IMR-90 (cell line): ENCODE results near the gene DYRK3. TPM values are rescaled to one million over a fixed set of nuclear protein-coding genes. Genes with fewer than 3 reads are reported as not detected.

ENCODE experiments used
- ATAC-seq: fragments of 200-7000 bp; cut with Tn5 transposase; 2 replicates; pipeline ENCODE4 v1.9.1; 2020; ENCODE audit warnings: low read depth, mild to moderate bottlenecking, moderate library complexity
- BruUV-seq: library from RNA; stranded (reverse); fragments of 400-500 nt; replicated peaks from 2 replicates; lab custom pipeline; 2021; lab: Mats Ljungman, UMichigan
- CTCF ChIA-PET: fragments of 300-600 bp; formaldehyde crosslinking; extraction: SDS; loops from one replicate; lab custom pipeline; 2021; ENCODE audit warnings: antibody characterized with exemption; lab: Yijun Ruan, JAX
- POLR2A ChIA-PET: fragments of 300-600 bp; sonication (Branson Sonifier 250); formaldehyde crosslinking; loops from one replicate; lab custom pipeline; 2022; ENCODE audit warnings: antibody characterized with exemption; ENCODE audit not compliant: unreplicated experiment; lab: Charles Lee
- DNase-seq: peaks from one replicate; pipeline ENCODE4 v3.0.0; 2013
- H2AFZ ChIP-seq: replicated peaks from 2 replicates; pipeline ENCODE3; 2013; ENCODE audit warnings: low read length, mild to moderate bottlenecking; ENCODE audit not compliant: poor library complexity
- H2AK5ac ChIP-seq: 2 replicates; pipeline ENCODE4 v1.6.1; 2013; ENCODE audit warnings: low read depth, low read length, inconsistent platforms
- H2AK9ac ChIP-seq: replicated peaks from 2 replicates; pipeline ENCODE3; 2013; ENCODE audit warnings: mild to moderate bottlenecking, low read depth, low read length, moderate library complexity; ENCODE audit not compliant: poor library complexity
- H2BK120ac ChIP-seq: 2 replicates; pipeline ENCODE4 v1.6.1; 2013; ENCODE audit warnings: low read depth, low read length, inconsistent platforms
- H2BK15ac ChIP-seq: 3 replicates; pipeline ENCODE4 v1.6.1; 2013; ENCODE audit warnings: low read depth, low read length, inconsistent platforms
- H2BK20ac ChIP-seq: 2 replicates; pipeline ENCODE4 v1.6.1; 2013; ENCODE audit warnings: low read depth, mild to moderate bottlenecking, inconsistent platforms, low read length, moderate library complexity
- H2BK5ac ChIP-seq: 2 replicates; pipeline ENCODE4 v1.6.1; 2013; ENCODE audit warnings: mild to moderate bottlenecking, low read depth, low read length, inconsistent platforms; ENCODE audit not compliant: poor library complexity, severe bottlenecking
- H3K14ac ChIP-seq: replicated peaks from 2 replicates; pipeline ENCODE4 v1.6.1; 2013; ENCODE audit warnings: low read depth, low read length, inconsistent platforms
- H3K18ac ChIP-seq: 2 replicates; pipeline ENCODE4 v1.6.1; 2013; ENCODE audit warnings: low read depth, low read length, control low read depth
- H3K23ac ChIP-seq: 2 replicates; pipeline ENCODE4 v1.6.1; 2013; ENCODE audit warnings: low read depth, low read length, inconsistent platforms
- H3K27ac ChIP-seq: 2 replicates; pipeline ENCODE4 v1.5.1; 2013; ENCODE audit warnings: mild to moderate bottlenecking, control low read depth, low read length; ENCODE audit not compliant: insufficient read depth
- H3K27me3 ChIP-seq: 2 replicates; pipeline ENCODE4 v1.6.1; 2013; ENCODE audit warnings: low read length; ENCODE audit not compliant: control insufficient read depth, insufficient read depth
- H3K36me3 ChIP-seq: 2 replicates; pipeline ENCODE4 v1.6.1; 2013; ENCODE audit warnings: low read length, mixed read lengths; ENCODE audit not compliant: control insufficient read depth, insufficient read depth
- H3K4ac ChIP-seq: 2 replicates; pipeline ENCODE4 v1.6.1; 2013; ENCODE audit warnings: low read depth, low read length, inconsistent platforms
- H3K4me1 ChIP-seq: 2 replicates; pipeline ENCODE4 v1.6.1; 2013; ENCODE audit warnings: low read length, mixed read lengths; ENCODE audit not compliant: control insufficient read depth, insufficient read depth
- H3K4me2 ChIP-seq: 2 replicates; pipeline ENCODE4 v1.6.1; 2013; ENCODE audit warnings: low read depth, mild to moderate bottlenecking, control low read depth, low read length, moderate library complexity
- H3K4me3 ChIP-seq: 2 replicates; pipeline ENCODE4 v1.5.1; 2013; ENCODE audit warnings: low read depth, mild to moderate bottlenecking, control low read depth, low read length, moderate library complexity; ENCODE audit not compliant: insufficient read depth
- H3K56ac ChIP-seq: 2 replicates; pipeline ENCODE4 v1.6.1; 2013; ENCODE audit warnings: low read length, inconsistent platforms; ENCODE audit not compliant: insufficient read depth; ENCODE audit errors: extremely low read depth
- H3K79me1 ChIP-seq, 2 experiments: 2 replicates each; pipeline ENCODE4 v1.6.1; 2013; ENCODE audit warnings: low read length in 2 of 2, inconsistent platforms in 1 of 2, low read depth in 1 of 2
- H3K9ac ChIP-seq: 2 replicates; pipeline ENCODE4 v1.6.1; 2013; ENCODE audit warnings: low read depth, low read length, control low read depth
- H3K9me1 ChIP-seq: 2 replicates; pipeline ENCODE4 v1.6.1; 2013; ENCODE audit warnings: low read length, inconsistent platforms; ENCODE audit not compliant: insufficient read depth
- H3K9me3 ChIP-seq: 2 replicates; pipeline ENCODE4 v1.6.1; 2013; ENCODE audit warnings: low read length; ENCODE audit not compliant: control insufficient read depth, insufficient read depth
- H4K20me1 ChIP-seq: 2 replicates; pipeline ENCODE4 v1.6.1; 2013; ENCODE audit warnings: low read length, inconsistent platforms; ENCODE audit not compliant: insufficient read depth
- H4K5ac ChIP-seq: 2 replicates; pipeline ENCODE4 v1.6.1; 2013; ENCODE audit warnings: mild to moderate bottlenecking, low read depth, low read length, control low read depth
- H4K8ac ChIP-seq, 2 experiments: 2 replicates each; pipeline ENCODE4 v1.6.1; 2013; ENCODE audit warnings: low read depth in 2 of 2, low read length in 2 of 2, control low read depth in 1 of 2, inconsistent platforms in 1 of 2
- H4K91ac ChIP-seq: 2 replicates; pipeline ENCODE4 v1.6.1; 2013; ENCODE audit warnings: low read depth, low read length, inconsistent platforms; ENCODE audit not compliant: insufficient read depth
- CEBPB ChIP-seq: IDR thresholded peaks from 2 replicates; pipeline ENCODE4 v1.6.1; 2012; ENCODE audit warnings: low read depth, low read length, improper control_type of control experiment
- FOS ChIP-seq: fragments of 150-350 bp; IDR thresholded peaks from 2 replicates; pipeline ENCODE4 v1.6.1; 2016; ENCODE audit warnings: low read depth, low read length
- MAZ ChIP-seq: IDR thresholded peaks from 2 replicates; pipeline ENCODE4 v1.6.1; 2012; ENCODE audit warnings: low read depth, mild to moderate bottlenecking, low read length, improper control_type of control experiment, moderate library complexity, borderline replicate concordance
- NFE2L2 ChIP-seq: fragments of 150-350 bp; IDR thresholded peaks from 2 replicates; pipeline ENCODE4 v1.6.1; 2016; ENCODE audit warnings: low read depth, mild to moderate bottlenecking, low read length
- POLR2A ChIP-seq: IDR thresholded peaks from 2 replicates; pipeline ENCODE4 v1.6.1; 2012; ENCODE audit warnings: mild to moderate bottlenecking, low read depth, low read length
- SMC3 ChIP-seq: fragments of 150-350 bp; IDR thresholded peaks from 2 replicates; pipeline ENCODE4 v1.6.1; 2016; ENCODE audit warnings: low read depth, mild to moderate bottlenecking, antibody characterized with exemption, low read length, moderate library complexity
- WGBS, 2 experiments: methylation state at CpG; one replicate each; pipeline versions ENCODE4 v1.1.5 to v1.1.7; 2013; ENCODE audit warnings: missing lambda C conversion rate in 2 of 2; ENCODE audit not compliant: insufficient read length in 1 of 2; ENCODE audit errors: extremely low coverage in 2 of 2; 5-methylcytosine and 5-hydroxymethylcytosine counted together
- dilution Hi-C: fragments of 300-500 bp; cut with HindIII; formaldehyde crosslinking; loops from one replicate; pipeline ENCODE4 v1.14.3; 2018; ENCODE audit warnings: low sequenced_read_pairs; ENCODE audit not compliant: unreplicated experiment
- in situ Hi-C: fragments of 300-500 bp; cut with MboI; formaldehyde crosslinking; loops from 3 replicates; pipeline ENCODE4 v1.14.3; 2019; ENCODE audit warnings: low sequenced_read_pairs, inconsistent platforms, mixed read lengths
- intact Hi-C: fragments of 100-400 bp; cut with micrococcal nuclease; formaldehyde crosslinking; loops from 2 replicates; pipeline ENCODE4 v1.10.0; 2022
- polyA plus RNA-seq, 3 experiments: library from polyadenylated mRNA; depleted of rRNA; stranded (reverse); fragments of >200 nt; gene quantifications; 2 replicates each; pipeline ENCODE4 v1.2.3, GENCODE V29; 2012; ENCODE audit warnings: low replicate concordance in 1 of 3
- total RNA-seq: library from RNA; depleted of rRNA; stranded (reverse); fragments of >200 nt; gene quantifications from 2 replicates; pipeline ENCODE4 v1.2.3, GENCODE V29; 2012
- TF ChIP-seq, protein P1 (sequence below): fragments of 150-350 bp; IDR thresholded peaks from 2 replicates; pipeline ENCODE4 v1.6.1; 2016; ENCODE audit warnings: low read depth, mild to moderate bottlenecking, low read length, moderate library complexity, borderline replicate concordance

DYRK3 gene
- total and polyA plus RNA-seq, 2 of the 4 experiments (the other 2 are of a cell fraction) = 5.5 to 22.0 TPM

DNA sequence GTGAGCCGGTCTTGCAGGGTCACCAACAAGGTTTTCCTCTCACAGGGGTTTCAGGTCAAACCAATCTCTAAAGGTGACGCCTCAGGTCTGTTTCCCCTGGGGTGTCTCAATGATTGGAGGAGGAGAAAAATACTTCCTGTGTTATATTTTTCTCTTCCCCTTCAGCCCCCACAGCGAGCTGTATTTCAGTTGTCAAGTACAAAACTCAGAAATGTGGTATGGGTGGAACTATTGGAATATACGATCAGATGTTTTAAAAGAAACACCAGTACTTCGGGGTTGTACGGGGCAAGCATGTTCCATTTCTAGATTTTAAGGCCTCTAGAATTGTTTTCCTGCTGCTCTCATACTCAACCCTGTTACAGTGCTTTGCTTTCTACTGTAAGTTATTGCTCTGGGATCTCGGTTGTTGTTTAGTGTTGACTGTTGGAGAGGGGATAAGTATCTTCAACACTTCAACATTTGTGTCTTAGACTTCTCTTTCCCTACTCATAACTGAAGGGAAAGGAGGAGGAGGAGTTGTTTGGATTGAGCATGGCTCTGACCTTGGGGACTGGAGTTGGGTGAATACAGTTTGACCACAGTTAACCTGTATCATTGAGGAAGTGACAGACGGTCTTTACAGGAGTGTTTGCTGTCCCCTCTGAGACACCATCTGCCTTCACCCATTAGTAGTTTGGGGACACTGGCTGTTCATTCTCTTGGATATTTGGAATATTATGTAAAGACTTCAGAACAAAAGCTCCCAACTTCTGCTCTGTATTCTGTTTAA, 51.3 kb downstream of the DYRK3 start:
- H3K27me3 ChIP-seq = no peaks in the 10 kb centered on the region
- H2AK5ac ChIP-seq = peak overlapping the region; percentile 42; the same call in 1 of the 2 replicates
- WGBS, 2 experiments = no CpG with 5 or more reads among the region's 8 CpGs
- H3K4me1 ChIP-seq = peaks cover 33% of the 10 kb centered on the region
- ATAC-seq (no peak; the same call in 1 of the 2 replicates), DNase-seq (no peak)
- 0 out of 2 replicates have a peak overlapping the region, but pooled peaks have one; percentile 20 for H4K91ac ChIP-seq
- H3K56ac ChIP-seq = peak overlapping the region; percentile 18; the same call in 1 of the 2 replicates
- intact Hi-C loops = loop anchor here (2.0 to 5.0 kb wide), 2 partner anchors 18 to 36 kb away; no protein-coding TSS in a partner anchor
- peak overlapping the region; percentile 83 for H3K4me2 ChIP-seq
- H3K9ac ChIP-seq = peak overlapping the region; percentile 99
- H3K79me1 ChIP-seq = peaks cover 0 to 54% of the 10 kb centered on the region in 2 experiments; a peak in 3 of 4 replicates
- no peak for TF ChIP-seq NFE2L2
- no peak for TF ChIP-seq POLR2A
- TF ChIP-seq SMC3 = no peak
- no peak for TF ChIP-seq CEBPB
- TF ChIP-seq, protein P1, sequence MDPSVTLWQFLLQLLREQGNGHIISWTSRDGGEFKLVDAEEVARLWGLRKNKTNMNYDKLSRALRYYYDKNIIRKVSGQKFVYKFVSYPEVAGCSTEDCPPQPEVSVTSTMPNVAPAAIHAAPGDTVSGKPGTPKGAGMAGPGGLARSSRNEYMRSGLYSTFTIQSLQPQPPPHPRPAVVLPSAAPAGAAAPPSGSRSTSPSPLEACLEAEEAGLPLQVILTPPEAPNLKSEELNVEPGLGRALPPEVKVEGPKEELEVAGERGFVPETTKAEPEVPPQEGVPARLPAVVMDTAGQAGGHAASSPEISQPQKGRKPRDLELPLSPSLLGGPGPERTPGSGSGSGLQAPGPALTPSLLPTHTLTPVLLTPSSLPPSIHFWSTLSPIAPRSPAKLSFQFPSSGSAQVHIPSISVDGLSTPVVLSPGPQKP = no peak
- no peak for TF ChIP-seq FOS
- TF ChIP-seq MAZ = no peak
- H3K4ac ChIP-seq = peak overlapping the region; percentile 31
- H2BK5ac ChIP-seq = peak overlapping the region; percentile 30
- no peak overlapping the region; the same call in 1 of the 2 replicates for H4K5ac ChIP-seq
- CTCF ChIA-PET = no interaction called here
- H2BK15ac ChIP-seq = no peak overlapping the region
- H2BK120ac ChIP-seq = peak overlapping the region; percentile 8; the same call in 1 of the 2 replicates
- H3K36me3 ChIP-seq = no peaks in the 10 kb centered on the region
- in situ Hi-C loops = no loop called here
- H2AFZ ChIP-seq = peak overlapping the region; percentile 60
- H4K8ac ChIP-seq = peak overlapping the region in 1 of 2 experiments; percentile 25; a peak in 1 of 4 replicates
- peak overlapping the region; percentile 68 for H3K23ac ChIP-seq
- H3K18ac ChIP-seq = no peak overlapping the region; the same call in none of the 2 replicates
- peak overlapping the region; percentile 42; the same call in 1 of the 2 replicates for H3K14ac ChIP-seq
- H2BK20ac ChIP-seq = no peak overlapping the region
- no TSS peak for BruUV-seq
- POLR2A ChIA-PET = no interaction called here
- H3K9me1 ChIP-seq = peaks cover 35% of the 10 kb centered on the region
- H3K9me3 ChIP-seq = no peaks in the 10 kb centered on the region
- dilution Hi-C loops = no loop called here
- H2AK9ac ChIP-seq = peak overlapping the region; percentile 66
- peaks cover 61% of the 10 kb centered on the region for H4K20me1 ChIP-seq
- H3K27ac ChIP-seq = peak overlapping the region; percentile 99
- peak overlapping the region; percentile 88 for H3K4me3 ChIP-seq
